ENCODE results near the gene IFNLR1. TPM values are rescaled to one million over a fixed set of nuclear protein-coding genes. Genes with fewer than 3 reads are reported as not detected.

IFNLR1 gene
- total RNA-seq, result 2.8 TPM
- 1 to 10 TPM in 1 of 4 donors, under 1 TPM in 3; 0.36 to 1.4 (median 0.59) TPM for polyA plus RNA-seq

- Mint-ChIP-seq H3K4me3 (peak within 1 kb of the TSS; percentile 85 to 94 (median 90)), H3K36me3 (no peaks in the 10 kb centered on the region), H3K4me1 (peaks cover 14 to 48% (median 32%) of the 10 kb centered on the region in 4 donors), H3K9me3 (peaks cover 0 to 2% (median 0%) of the 10 kb centered on the region in 7 donors), H3K27ac (peak within 1 kb of the TSS in 2 of 3 donors; percentile 77 to 89), H3K27me3 (no peaks in the 10 kb centered on the region)
- no peaks in the 10 kb centered on the region for H3K27me3 ChIP-seq (ENCODE audit: control insufficient read depth, insufficient read depth, low read length)
- H3K4me1 ChIP-seq (ENCODE audit: control insufficient read depth, insufficient read depth, low read length, poor library complexity, severe bottlenecking), result peaks cover 29% of the 10 kb centered on the region
- H3K4me3 ChIP-seq (ENCODE audit: low read depth, low read length), result peak within 1 kb of the TSS; percentile 66
- no peaks in the 10 kb centered on the region for H3K36me3 ChIP-seq (ENCODE audit: control insufficient read depth, insufficient read depth, low read length)
- ATAC-seq (ENCODE audit: low read depth in 2 of 2) (peak; percentile 41 to 48), DNase-seq (peak; percentile 28 to 73 (median 68))
- H3K9me3 ChIP-seq (ENCODE audit: control insufficient read depth in 2 of 2, low read length in 2 of 2), result no peaks in the 10 kb centered on the region
- H3K27ac ChIP-seq (ENCODE audit: insufficient read depth, low read length, poor library complexity, severe bottlenecking), result peak within 1 kb of the TSS; percentile 19
Observed at GRCh38 chr1:24186993-24187790, at the start of gene IFNLR1. TSS of gene IFNLR1 (minus strand) at chr1:24187289. CDS start at chr1:24187248, 41 bp downstream.

DNA sequence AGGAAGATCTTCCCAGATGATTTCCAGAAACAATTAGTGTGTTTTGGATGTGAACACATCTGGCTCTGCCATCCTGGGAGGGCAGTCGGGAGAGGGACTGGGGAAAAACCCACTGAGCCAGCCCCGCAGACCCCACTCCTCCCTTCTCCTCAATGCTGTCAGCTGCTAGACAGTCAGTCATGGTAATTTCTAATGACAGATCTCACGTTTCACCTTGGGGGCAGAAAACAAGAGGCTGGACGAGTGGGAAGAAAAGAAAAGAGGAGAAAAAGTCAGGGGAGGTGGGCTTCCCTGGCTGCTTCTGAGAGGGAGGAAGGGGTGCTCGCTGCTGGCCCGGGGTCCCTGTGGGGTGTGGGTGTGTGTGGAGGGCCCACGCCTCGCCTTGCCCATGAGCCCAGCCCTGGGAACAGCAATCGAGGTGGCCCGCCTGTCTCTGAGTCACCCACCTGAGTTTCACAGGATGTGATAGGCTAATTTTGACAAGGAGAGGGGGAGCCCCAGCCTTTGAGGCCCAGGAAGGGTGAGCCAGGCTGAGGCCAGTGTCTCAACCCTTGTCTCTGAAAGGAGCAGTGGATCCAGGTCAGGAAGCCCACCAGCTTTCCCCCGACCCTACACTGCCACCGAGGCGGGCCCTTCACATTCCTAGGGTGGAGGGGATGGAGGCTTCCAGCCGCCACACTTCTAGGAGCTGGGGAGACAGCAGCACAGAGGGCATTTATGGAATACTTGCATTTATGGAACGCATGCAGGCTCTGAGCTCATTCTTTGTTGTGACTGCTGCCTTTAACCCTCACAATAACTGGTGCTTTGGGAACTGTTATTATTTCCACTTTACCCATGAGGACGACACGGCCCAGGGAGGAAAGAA lies 49.1 kb upstream of the IFNLR1 start:
- Mint-ChIP-seq H3K27ac (peak overlapping the region in 1 of 3 donors; percentile 54), H3K36me3 (no peaks in the 10 kb centered on the region), H3K9me3 (peaks cover 0 to 3% (median 0%) of the 10 kb centered on the region in 7 donors), H3K4me3 (no peak overlapping the region), H3K27me3 (peaks cover 11% of the 10 kb centered on the region), H3K4me1 (peaks cover 0 to 11% (median 3%) of the 10 kb centered on the region in 4 donors)
- H3K27me3 ChIP-seq (ENCODE audit: control insufficient read depth, insufficient read depth, low read length), result peaks cover 1% of the 10 kb centered on the region
- no peaks in the 10 kb centered on the region for H3K36me3 ChIP-seq (ENCODE audit: control insufficient read depth, insufficient read depth, low read length)
- no peaks in the 10 kb centered on the region for H3K9me3 ChIP-seq (ENCODE audit: control insufficient read depth in 2 of 2, low read length in 2 of 2)
- DNase-seq (peak in 1 of 3 donors; percentile 25), ATAC-seq (ENCODE audit: low read depth in 2 of 2) (peak in 1 of 2 donors; percentile 59)
- no peaks in the 10 kb centered on the region for H3K4me1 ChIP-seq (ENCODE audit: control insufficient read depth, insufficient read depth, low read length, poor library complexity, severe bottlenecking)
- H3K27ac ChIP-seq (ENCODE audit: insufficient read depth, low read length, poor library complexity, severe bottlenecking), result no peak overlapping the region
- no peak overlapping the region for H3K4me3 ChIP-seq (ENCODE audit: low read depth, low read length)

DNA sequence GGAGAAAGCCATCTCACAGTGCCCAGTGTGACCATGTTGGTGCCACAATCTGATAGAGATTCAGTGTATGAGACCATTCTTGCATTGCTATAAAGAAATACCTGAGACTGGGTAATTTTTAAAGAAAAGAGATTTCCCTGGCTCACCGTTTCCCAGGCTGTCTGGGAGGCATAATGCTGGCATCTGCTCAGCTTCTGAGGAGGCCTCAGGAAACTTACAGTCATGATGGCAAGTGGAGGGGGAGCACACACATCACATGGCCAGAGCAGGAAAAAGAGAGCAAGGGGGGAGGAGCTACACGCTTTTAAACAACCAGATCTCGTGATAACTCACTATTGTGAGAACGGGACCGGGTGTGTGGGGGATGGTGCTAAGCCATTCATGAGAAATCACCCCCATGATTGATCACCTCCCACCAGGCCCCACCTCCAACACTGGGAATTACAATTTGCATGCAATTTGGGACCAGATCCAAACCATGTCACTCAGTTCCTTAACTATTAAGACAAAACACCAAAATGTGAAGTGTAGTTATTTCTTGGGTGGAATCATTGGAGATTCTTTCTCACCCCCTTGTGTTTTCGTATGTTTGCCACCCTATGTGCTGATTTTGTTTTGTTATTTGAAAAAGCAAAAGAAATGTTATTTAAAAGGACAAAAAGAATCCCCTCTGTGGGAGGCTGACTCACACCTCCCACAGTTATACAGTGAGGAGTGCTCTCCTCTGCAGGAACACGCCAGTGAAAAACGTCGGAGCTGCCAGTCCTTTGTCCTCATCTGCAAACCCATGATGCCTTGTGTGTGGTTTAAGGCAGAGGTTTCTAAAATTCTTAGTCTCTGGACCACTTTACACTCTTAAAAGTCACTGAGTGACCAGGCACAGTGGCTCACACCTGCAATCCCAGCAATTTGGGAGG lies 46.9 kb upstream of the IFNLR1 start:
- H3K9me3 Mint-ChIP-seq, result peaks cover 0 to 3% (median 0%) of the 10 kb centered on the region in 7 donors
- H3K4me1 Mint-ChIP-seq, result peaks cover 0 to 11% (median 3%) of the 10 kb centered on the region in 4 donors
- H3K27ac Mint-ChIP-seq, result peak overlapping the region in 1 of 3 donors; percentile 14

GRCh38 chr1:24231701-24232100 lies 44.6 kb upstream of the IFNLR1 start:
- DNase-seq (no peak), ATAC-seq (ENCODE audit: low read depth in 2 of 2) (no peak)
- Histone ChIP-seq H3K36me3 (ENCODE audit: control insufficient read depth, insufficient read depth, low read length) (no peaks in the 10 kb centered on the region), H3K27ac (ENCODE audit: insufficient read depth, low read length, poor library complexity, severe bottlenecking) (no peak overlapping the region), H3K4me1 (ENCODE audit: control insufficient read depth, insufficient read depth, low read length, poor library complexity, severe bottlenecking) (no peaks in the 10 kb centered on the region), H3K9me3 (ENCODE audit: control insufficient read depth in 2 of 2, low read length in 2 of 2) (no peaks in the 10 kb centered on the region), H3K27me3 (ENCODE audit: control insufficient read depth, insufficient read depth, low read length) (no peaks in the 10 kb centered on the region), H3K4me3 (ENCODE audit: low read depth, low read length) (no peak overlapping the region)
- no peak overlapping the region for H3K27ac Mint-ChIP-seq
- H3K9me3 Mint-ChIP-seq, result peaks cover 0 to 3% (median 0%) of the 10 kb centered on the region in 7 donors
- no peaks in the 10 kb centered on the region for H3K36me3 Mint-ChIP-seq
- peaks cover 10% of the 10 kb centered on the region for H3K27me3 Mint-ChIP-seq
- H3K4me3 Mint-ChIP-seq, result no peak overlapping the region
- peaks cover 0 to 13% (median 3%) of the 10 kb centered on the region in 4 donors for H3K4me1 Mint-ChIP-seq

More for the DNA sequence above, 46.9 kb upstream of the IFNLR1 start:
- Histone ChIP-seq H3K27ac (ENCODE audit: insufficient read depth, low read length, poor library complexity, severe bottlenecking) (no peak overlapping the region), H3K4me3 (ENCODE audit: low read depth, low read length) (no peak overlapping the region), H3K36me3 (ENCODE audit: control insufficient read depth, insufficient read depth, low read length) (no peaks in the 10 kb centered on the region), H3K9me3 (ENCODE audit: control insufficient read depth in 2 of 2, low read length in 2 of 2) (no peaks in the 10 kb centered on the region), H3K4me1 (ENCODE audit: control insufficient read depth, insufficient read depth, low read length, poor library complexity, severe bottlenecking) (no peaks in the 10 kb centered on the region), H3K27me3 (ENCODE audit: control insufficient read depth, insufficient read depth, low read length) (no peaks in the 10 kb centered on the region)
- H3K36me3 Mint-ChIP-seq, result no peaks in the 10 kb centered on the region
- H3K4me3 Mint-ChIP-seq, result no peak overlapping the region
- DNase-seq, result no peak
- no peak for ATAC-seq (ENCODE audit: low read depth in 2 of 2)
- H3K27me3 Mint-ChIP-seq, result peaks cover 10% of the 10 kb centered on the region

DNA sequence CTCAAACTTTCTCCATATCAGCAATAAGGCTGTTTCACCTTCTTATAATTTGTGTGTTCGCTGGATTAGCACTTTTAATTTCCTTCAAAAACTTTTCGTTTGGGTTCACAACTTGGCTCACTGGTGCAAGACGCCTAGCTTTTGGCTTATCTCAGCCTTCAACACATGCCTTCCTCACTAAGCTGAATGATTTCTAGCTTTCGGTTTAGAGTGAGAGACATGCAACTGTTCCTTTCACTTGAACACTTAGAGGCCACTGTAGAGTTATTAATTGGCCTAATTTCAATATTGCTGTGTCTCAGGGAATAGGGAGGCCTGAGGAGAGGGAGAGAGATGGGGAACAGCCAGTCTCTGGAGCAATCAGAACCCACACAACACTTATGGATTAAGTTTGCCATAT lies 41.2 kb upstream of the IFNLR1 start:
- H3K4me3 ChIP-seq (ENCODE audit: low read depth, low read length), result no peak overlapping the region
- H3K27ac ChIP-seq (ENCODE audit: insufficient read depth, low read length, poor library complexity, severe bottlenecking), result no peak overlapping the region
- Mint-ChIP-seq H3K27me3 (peaks cover 5% of the 10 kb centered on the region), H3K36me3 (no peaks in the 10 kb centered on the region), H3K9me3 (peaks cover 0 to 1% (median 0%) of the 10 kb centered on the region in 7 donors), H3K27ac (no peak overlapping the region), H3K4me1 (peaks cover 0 to 5% (median 0%) of the 10 kb centered on the region in 4 donors), H3K4me3 (no peak overlapping the region)
- DNase-seq (no peak), ATAC-seq (ENCODE audit: low read depth in 2 of 2) (no peak)
- H3K9me3 ChIP-seq (ENCODE audit: control insufficient read depth in 2 of 2, low read length in 2 of 2), result no peaks in the 10 kb centered on the region
- H3K4me1 ChIP-seq (ENCODE audit: control insufficient read depth, insufficient read depth, low read length, poor library complexity, severe bottlenecking), result no peaks in the 10 kb centered on the region
- no peaks in the 10 kb centered on the region for H3K27me3 ChIP-seq (ENCODE audit: control insufficient read depth, insufficient read depth, low read length)
- no peaks in the 10 kb centered on the region for H3K36me3 ChIP-seq (ENCODE audit: control insufficient read depth, insufficient read depth, low read length)

GRCh38 chr1:24226749-24227148 lies 39.7 kb upstream of the IFNLR1 start:
- Mint-ChIP-seq H3K4me1 (peaks cover 0 to 5% (median 0%) of the 10 kb centered on the region in 4 donors), H3K27ac (no peak overlapping the region)

DNA sequence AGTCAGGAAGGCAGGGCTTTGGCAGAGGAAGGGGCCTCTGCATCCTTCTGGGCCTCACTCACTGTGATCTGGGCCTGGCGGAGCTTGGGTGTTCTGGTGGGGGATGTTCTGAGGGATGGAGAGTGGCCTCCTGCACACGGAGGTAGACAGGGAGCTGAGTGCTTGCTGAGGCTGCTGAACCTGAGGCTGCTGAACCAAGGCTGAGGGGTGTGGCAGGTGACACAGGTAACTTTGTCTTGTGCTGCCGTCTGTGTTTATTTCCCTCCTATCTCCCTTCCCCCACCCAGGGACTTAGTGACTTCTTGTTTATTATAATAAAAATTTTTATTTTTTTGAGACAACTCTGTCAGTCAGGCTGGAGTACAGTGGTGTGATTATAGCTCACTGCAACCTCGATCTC lies 37.7 kb upstream of the IFNLR1 start:
- Mint-ChIP-seq H3K4me1 (peaks cover 0 to 5% (median 0%) of the 10 kb centered on the region in 4 donors), H3K27me3 (peaks cover 5% of the 10 kb centered on the region), H3K27ac (no peak overlapping the region), H3K9me3 (peaks cover 0 to 1% (median 0%) of the 10 kb centered on the region in 7 donors), H3K4me3 (no peak overlapping the region), H3K36me3 (no peaks in the 10 kb centered on the region)
- no peaks in the 10 kb centered on the region for H3K9me3 ChIP-seq (ENCODE audit: control insufficient read depth in 2 of 2, low read length in 2 of 2)
- no peaks in the 10 kb centered on the region for H3K36me3 ChIP-seq (ENCODE audit: control insufficient read depth, insufficient read depth, low read length)
- H3K27me3 ChIP-seq (ENCODE audit: control insufficient read depth, insufficient read depth, low read length), result no peaks in the 10 kb centered on the region
- ATAC-seq (ENCODE audit: low read depth in 2 of 2), result no peak
- no peak overlapping the region for H3K4me3 ChIP-seq (ENCODE audit: low read depth, low read length)
- no peak for DNase-seq
- H3K4me1 ChIP-seq (ENCODE audit: control insufficient read depth, insufficient read depth, low read length, poor library complexity, severe bottlenecking), result no peaks in the 10 kb centered on the region
- no peak overlapping the region for H3K27ac ChIP-seq (ENCODE audit: insufficient read depth, low read length, poor library complexity, severe bottlenecking)

More at GRCh38 chr1:24226749-24227148, 39.7 kb upstream of the IFNLR1 start:
- peaks cover 0 to 1% (median 0%) of the 10 kb centered on the region in 7 donors for H3K9me3 Mint-ChIP-seq
- H3K4me1 ChIP-seq (ENCODE audit: control insufficient read depth, insufficient read depth, low read length, poor library complexity, severe bottlenecking), result no peaks in the 10 kb centered on the region
- ATAC-seq (ENCODE audit: low read depth in 2 of 2), result no peak
- H3K27me3 ChIP-seq (ENCODE audit: control insufficient read depth, insufficient read depth, low read length), result no peaks in the 10 kb centered on the region
- no peak for DNase-seq
- no peaks in the 10 kb centered on the region for H3K36me3 ChIP-seq (ENCODE audit: control insufficient read depth, insufficient read depth, low read length)
- H3K27ac ChIP-seq (ENCODE audit: insufficient read depth, low read length, poor library complexity, severe bottlenecking), result no peak overlapping the region
- no peak overlapping the region for H3K4me3 ChIP-seq (ENCODE audit: low read depth, low read length)
- H3K9me3 ChIP-seq (ENCODE audit: control insufficient read depth in 2 of 2, low read length in 2 of 2), result no peaks in the 10 kb centered on the region
- H3K4me3 Mint-ChIP-seq, result no peak overlapping the region
- peaks cover 5% of the 10 kb centered on the region for H3K27me3 Mint-ChIP-seq
- no peaks in the 10 kb centered on the region for H3K36me3 Mint-ChIP-seq

Measured in CD4-positive, CD25-positive, alpha-beta regulatory T cell (primary cell).